Measurements from ENCODE around the gene BCOR. TPM values are rescaled to one million over a fixed set of nuclear protein-coding genes. Genes with fewer than 3 reads are reported as not detected.

Gene BCOR
- total and polyA plus RNA-seq, 9 of the 15 experiments (the other 6 are each of a cell fraction or from before 2014, with no cell fraction given): 27.5 to 113 (median 37.6) TPM

DNA sequence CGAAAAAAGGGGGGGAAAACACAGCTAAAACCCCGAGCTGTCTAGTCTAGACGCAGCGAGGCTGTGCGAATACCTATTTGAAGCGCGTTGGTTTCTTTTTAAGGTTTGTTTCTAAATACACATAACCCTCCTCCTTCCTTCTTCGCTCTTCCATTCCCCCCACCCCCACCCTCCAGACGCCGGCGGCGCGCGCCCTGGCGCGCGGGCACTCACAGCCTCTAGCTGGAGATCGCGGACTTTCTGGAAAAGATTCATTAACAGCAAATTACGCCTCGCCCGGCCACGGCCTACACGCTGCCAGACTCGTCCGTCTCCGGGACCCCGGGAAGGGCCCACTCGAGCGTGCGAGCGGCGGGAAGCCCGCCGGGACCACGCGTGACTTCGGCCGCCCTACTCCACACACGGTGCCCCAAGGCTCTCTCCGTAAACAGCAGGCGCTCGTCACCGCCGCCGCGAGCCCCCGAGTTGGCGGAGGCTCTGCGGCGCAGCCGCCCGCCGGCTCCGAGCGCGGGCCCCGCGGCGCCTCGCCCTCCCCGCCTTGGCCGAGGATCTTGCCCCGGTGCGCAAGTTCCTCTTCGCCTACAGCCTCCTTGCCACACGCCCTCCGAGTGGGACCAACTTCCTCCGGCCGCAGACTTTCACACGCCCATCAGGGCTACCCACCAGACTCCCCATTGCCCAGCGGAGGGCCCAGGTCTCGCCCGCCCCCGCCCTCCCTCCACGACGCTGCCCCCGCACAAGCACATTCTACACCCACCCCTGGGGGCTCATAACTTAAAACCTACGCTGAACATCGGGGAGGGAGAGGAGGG lies 2.0 kb downstream of the BCOR start (continued):
- TF ChIP-seq E4F1 (CRISPR knock-in tag; IDR thresholded peaks at IDR 0.05; ENCODE audit: borderline replicate concordance) (no peak), GATAD2B (IDR thresholded peaks at IDR 0.05; ENCODE audit: borderline replicate concordance) (0 out of 2 replicates have a peak, but pooled peaks have one; percentile 27), FIP1L1 (IDR thresholded peaks at IDR 0.05; ENCODE audit: low read depth, low read length, poor library complexity, severe bottlenecking) (no peak), SMAD4 (CRISPR knock-in tag; conservative IDR thresholded peaks at IDR 0.05) (0 out of 2 replicates have a peak, but pooled peaks have one; percentile 16), ZFX (CRISPR knock-in tag; IDR thresholded peaks at IDR 0.05) (0 out of 2 replicates have a peak, but pooled peaks have one; percentile 15), ATF7 (IDR thresholded peaks at IDR 0.05) (no peak), ZFP1 (CRISPR knock-in tag; IDR thresholded peaks at IDR 0.05) (no peak), RBFOX2 (IDR thresholded peaks at IDR 0.05; ENCODE audit: low read depth, low read length) (peak; percentile 80), USF1 (CRISPR knock-in tag; IDR thresholded peaks at IDR 0.05) (no peak), HDAC8 (tag; IDR thresholded peaks at IDR 0.05) (no peak), NKRF (IDR thresholded peaks at IDR 0.05; ENCODE audit: borderline replicate concordance) (no peak), CXXC5 (CRISPR knock-in tag; IDR thresholded peaks at IDR 0.05) (no peak; the same call in 1 of the 2 replicates), RNF2 (IDR thresholded peaks at IDR 0.05) (no peak), COPS2 (conservative IDR thresholded peaks at IDR 0.05) (no peak), SP1 (CRISPR knock-in tag; IDR thresholded peaks at IDR 0.05) (no peak)
- TF ChIP-seq, protein P1, sequence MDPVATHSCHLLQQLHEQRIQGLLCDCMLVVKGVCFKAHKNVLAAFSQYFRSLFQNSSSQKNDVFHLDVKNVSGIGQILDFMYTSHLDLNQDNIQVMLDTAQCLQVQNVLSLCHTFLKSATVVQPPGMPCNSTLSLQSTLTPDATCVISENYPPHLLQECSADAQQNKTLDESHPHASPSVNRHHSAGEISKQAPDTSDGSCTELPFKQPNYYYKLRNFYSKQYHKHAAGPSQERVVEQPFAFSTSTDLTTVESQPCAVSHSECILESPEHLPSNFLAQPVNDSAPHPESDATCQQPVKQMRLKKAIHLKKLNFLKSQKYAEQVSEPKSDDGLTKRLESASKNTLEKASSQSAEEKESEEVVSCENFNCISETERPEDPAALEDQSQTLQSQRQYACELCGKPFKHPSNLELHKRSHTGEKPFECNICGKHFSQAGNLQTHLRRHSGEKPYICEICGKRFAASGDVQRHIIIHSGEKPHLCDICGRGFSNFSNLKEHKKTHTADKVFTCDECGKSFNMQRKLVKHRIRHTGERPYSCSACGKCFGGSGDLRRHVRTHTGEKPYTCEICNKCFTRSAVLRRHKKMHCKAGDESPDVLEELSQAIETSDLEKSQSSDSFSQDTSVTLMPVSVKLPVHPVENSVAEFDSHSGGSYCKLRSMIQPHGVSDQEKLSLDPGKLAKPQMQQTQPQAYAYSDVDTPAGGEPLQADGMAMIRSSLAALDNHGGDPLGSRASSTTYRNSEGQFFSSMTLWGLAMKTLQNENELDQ (CRISPR knock-in tag; IDR thresholded peaks at IDR 0.05; ENCODE audit: borderline replicate concordance): no peak
- TF ChIP-seq, protein P2, sequence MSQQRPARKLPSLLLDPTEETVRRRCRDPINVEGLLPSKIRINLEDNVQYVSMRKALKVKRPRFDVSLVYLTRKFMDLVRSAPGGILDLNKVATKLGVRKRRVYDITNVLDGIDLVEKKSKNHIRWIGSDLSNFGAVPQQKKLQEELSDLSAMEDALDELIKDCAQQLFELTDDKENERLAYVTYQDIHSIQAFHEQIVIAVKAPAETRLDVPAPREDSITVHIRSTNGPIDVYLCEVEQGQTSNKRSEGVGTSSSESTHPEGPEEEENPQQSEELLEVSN (IDR thresholded peaks at IDR 0.05; ENCODE audit: borderline replicate concordance in 1 of 2, extremely low read depth in 1 of 2, insufficient read depth in 1 of 2, insufficient read length in 1 of 2, low read depth in 1 of 2, low read length in 1 of 2, poor library complexity in 1 of 2, severe bottlenecking in 1 of 2): peak in 1 of 2 experiments; percentile 5
